ENCODE results near the gene ATXN1L.
"Not testable (repeated sequence)": the region's sequence is repeated elsewhere in the genome, so short reads cannot be mapped to it uniquely, and the experiment has no call there.

ATXN1L gene

GRCh38 chr16:71894921-71895678 is 49.3 kb downstream of the ATXN1L start, which contains the start of gene IST1:
Gene IST1, plus strand, starts transcription at chr16:71895531. Its CDS starts 20,110 bp downstream, at chr16:71915641.
- DNase-seq: peak; percentile 95

GRCh38 chr16:71895679-71896365 is 50.0 kb downstream of the ATXN1L start:
- no peak for DNase-seq

DNA sequence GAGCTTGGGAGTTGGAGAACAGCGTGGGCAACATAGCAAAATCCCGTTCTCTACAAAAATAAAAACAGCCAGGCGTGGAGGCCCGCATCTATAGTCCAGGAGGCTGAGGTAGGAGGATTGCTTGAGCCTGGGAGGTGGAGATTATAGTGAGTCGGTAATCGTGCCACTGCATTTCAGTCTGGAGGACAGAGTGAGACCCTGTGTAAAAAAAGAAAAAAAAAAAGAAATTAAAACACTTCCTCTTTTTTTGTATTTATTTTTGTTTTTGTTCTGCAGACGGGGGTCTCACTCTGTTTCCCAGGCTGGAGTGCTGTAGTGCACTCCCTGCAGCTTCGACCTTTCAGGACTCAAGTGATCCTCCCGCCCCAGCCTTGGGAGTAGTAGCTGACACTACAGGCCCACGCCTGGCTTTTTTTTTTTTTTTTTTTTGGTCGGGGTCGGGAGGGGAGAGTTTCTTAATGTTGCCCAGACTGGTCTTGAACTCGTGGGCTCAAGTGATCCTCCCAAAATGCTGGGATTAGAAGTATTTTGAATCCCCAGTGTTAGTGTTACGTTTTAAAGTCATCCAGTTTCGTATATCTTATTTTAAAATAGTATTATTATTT is 51.1 kb downstream of the ATXN1L start:
- no peak for DNase-seq

DNA sequence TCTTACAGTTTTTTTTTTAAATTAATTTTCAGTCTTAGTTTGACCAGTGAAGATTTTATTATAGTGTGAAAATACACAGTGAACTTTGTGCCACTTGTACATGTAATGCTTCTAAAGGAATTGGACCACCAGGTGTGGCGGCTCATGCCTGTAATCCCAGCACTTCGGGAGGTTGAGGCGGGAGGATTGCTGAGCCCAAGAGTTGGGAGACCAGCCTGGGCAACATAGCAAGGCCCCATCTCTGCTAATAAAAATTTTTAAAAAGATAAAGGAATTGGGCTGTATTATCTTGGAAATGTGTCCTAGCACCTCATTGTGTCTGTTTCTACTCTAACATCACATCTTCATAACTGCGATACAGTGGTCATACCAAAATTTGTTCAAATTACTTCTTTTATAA is 53.4 kb downstream of the ATXN1L start:
- no peak for DNase-seq

- DNase-seq: no peak
Observed at GRCh38 chr16:71902656-71903365, 57.0 kb downstream of the ATXN1L start.

DNA sequence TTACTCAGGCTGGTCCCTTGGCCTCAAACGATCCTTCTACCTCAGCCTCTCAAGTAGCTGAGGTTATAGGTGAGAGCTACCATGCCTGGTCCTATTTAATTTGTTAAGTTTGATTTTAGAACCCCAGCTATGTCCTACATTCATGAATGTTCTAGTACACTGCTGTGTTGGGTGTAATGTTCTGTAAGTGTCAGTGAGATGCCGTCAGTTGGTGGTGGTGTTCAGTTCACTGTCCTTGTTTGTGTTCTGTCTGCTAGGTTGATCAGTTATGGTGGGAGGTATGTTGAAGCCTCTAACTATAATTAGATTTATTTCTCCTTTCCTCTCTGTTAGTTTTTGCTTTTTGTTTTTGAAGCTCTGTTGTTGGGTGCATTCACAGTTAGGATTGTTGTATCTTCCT is 57.8 kb downstream of the ATXN1L start:
- no peak for DNase-seq

- no peak for DNase-seq
Observed at GRCh38 chr16:71904239-71904638, 58.5 kb downstream of the ATXN1L start.

DNA sequence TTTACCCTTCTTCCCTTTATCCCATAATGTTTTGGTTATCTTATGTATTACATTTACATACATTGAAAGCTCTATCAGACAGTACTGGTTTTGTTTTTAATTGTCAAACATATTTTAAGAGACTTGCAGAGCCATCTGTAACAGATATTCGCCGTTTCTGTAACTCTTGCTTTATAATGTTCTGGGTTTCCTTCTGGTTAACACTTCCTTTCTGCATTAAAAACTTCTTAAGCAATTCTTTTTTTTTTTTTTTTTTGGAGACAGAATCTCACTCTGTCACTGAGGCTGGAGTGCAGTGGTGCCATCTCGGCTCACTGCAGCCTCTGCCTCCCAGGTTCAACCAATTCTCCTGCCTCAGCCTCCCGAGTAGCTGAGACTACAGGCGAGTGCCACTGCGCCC is 60.0 kb downstream of the ATXN1L start:
- DNase-seq: not testable (repeated sequence)

Data from T-helper 9 cell (primary cell).